G401 (cell line): ENCODE results near the gene MMP14. TPM values are rescaled to one million over a fixed set of nuclear protein-coding genes. Genes with fewer than 3 reads are reported as not detected.
A peak's percentile ranks its signal among the peaks of the same experiment; 100 is the strongest.
"Not testable (repeated sequence)": the region's sequence is repeated elsewhere in the genome, so short reads cannot be mapped to it uniquely, and the experiment has no call there.

Experiments
- DNase-seq: peaks from one replicate; pipeline ENCODE4 v3.0.0-alpha.2; 2015; ENCODE audit warnings: low spot score
- in situ Hi-C: cut with HindIII; loops from 2 replicates; pipeline ENCODE4 v1.10.0; 2016; ENCODE audit warnings: low sequenced_read_pairs, mixed read lengths
- total RNA-seq: library from RNA; depleted of rRNA; stranded (reverse); fragments of >200 nt; shearing (Covaris generic); gene quantifications from 2 replicates; pipeline ENCODE4 v1.2.3, GENCODE V29; 2014; rRNA removed

The MMP14 gene
- total RNA-seq, result 294 and 298 TPM in 2 replicates

DNA sequence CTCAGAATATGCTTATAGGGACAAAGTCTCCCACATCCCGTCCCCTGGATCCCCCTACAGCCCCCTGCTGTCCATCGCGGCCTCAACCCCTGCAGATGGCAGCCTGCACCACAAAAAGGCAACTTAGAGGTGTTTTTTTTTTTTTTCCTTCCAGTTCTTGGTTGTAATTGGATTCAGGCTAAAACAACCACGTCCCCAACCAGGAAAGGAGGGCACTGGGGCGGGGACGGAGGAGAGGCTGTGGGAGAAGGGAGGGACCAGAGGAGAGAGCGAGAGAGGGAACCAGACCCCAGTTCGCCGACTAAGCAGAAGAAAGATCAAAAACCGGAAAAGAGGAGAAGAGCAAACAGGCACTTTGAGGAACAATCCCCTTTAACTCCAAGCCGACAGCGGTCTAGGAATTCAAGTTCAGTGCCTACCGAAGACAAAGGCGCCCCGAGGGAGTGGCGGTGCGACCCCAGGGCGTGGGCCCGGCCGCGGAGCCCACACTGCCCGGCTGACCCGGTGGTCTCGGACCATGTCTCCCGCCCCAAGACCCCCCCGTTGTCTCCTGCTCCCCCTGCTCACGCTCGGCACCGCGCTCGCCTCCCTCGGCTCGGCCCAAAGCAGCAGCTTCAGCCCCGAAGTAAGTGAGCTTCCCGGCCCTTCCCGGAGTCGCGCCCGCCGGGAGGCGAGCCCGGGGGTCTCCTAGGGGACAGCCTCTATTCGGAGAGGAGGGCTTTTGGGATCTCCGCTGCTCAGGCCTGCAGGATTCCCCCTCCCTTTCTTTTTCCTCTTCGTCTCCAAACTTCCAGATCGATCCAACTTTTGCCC lies at the start of gene MMP14:
TSS of gene MMP14 (plus strand) at position 285 of the 813 bp plus-strand sequence. CDS start at position 518, 233 bp downstream.
- DNase-seq, result peak; percentile 63
- in situ Hi-C loops, result no loop called here

DNA sequence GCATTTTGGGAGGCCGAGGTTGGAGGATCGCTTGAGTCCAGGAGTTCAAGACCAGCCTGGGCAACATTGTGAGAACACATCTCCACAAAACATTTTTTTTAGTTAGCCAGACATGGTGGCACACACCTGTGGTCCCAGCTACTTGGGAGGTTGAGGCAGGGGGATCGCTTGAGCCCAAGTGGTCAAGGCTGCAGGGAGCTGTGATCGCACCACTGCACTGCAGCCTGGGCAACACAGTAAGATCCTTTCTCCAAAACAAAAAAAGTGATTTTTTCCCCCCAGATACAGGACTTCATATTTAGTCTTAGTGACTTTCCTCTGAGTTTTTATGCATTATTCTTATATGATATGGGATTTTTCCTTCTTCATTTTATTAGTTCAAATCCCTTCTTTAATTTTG lies 49.7 kb upstream of the MMP14 start:
- in situ Hi-C loops, result no loop called here

DNA sequence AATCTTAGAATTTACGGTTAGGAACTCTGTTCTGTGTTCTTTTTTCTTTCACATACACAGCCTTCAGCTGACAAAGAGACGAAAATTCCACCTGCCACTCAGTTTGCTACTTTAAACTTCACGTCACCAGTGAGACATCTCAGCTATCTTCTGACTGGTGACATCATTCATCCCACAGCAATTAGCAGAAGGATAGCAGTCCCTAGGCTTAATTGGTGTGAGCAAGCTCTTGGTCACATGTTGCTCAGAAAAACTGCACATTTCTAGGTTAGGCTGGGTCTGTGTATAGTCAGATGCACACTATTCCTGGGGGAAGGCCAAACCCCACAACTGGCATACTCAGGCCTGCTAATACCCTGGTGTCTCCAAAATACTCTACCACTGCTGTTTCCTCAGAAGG lies 45.1 kb upstream of the MMP14 start:
- DNase-seq, result no peak
- in situ Hi-C loops, result no loop called here

More for the DNA sequence above, 49.7 kb upstream of the MMP14 start:
- no peak for DNase-seq

DNA sequence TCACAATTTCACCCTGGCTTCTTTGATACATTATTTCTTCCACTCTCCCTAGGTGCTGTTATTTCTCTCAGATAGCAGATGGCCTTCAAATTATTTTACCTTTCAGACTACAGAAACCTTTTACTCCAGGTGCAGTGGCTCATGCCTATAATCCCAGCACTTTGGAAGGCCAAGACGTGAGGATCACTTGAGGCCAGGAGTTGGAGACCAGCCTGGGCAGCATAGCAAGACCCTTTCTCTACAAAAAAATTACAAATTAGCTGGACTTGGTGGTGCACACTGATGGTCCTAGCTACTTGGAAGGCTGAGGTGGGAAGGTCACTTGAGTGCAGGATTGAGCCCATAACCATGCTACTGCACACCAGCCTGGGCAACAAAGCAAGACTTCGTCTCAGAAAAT lies 44.2 kb upstream of the MMP14 start:
- DNase-seq, result no peak
- in situ Hi-C loops, result no loop called here

DNA sequence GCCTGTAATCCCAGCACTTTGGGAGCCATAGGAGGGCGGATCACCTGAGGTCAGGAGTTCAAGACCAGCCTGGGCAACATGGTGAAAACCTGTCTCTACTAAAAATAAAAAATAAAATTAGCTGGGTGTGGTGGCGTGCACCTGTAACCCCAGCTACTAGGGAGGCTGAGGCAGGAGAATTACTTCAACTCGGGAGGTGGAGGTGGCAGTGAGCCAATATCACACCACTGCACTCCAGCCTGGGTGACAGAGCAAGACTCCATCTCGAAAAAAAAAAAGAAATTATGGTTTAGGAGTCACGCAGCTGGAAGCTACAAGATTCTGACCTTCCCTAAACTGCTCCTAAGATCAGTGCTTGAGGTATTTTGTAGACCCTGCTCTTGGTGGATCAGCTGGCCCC lies 42.8 kb upstream of the MMP14 start:
- in situ Hi-C loops, result not testable (repeated sequence)

DNA sequence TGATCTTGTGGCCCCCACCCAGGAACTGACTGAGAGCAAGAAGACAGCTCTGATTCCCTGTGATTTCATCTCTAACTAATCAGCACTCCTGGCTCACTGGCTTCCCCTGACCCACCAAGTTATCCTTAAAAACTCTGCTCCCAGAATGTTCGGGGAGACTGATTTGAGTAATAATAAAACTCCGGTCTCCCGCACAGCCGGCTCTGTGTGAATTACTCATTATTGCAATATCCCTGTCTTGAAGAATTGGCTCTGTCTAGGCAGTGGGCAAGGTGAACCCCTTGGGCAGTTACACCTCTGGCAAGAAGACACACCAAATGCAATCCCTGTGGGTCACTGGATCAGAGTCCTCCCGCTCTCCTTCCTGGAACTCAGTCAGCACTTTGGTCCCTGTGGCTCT lies 42.4 kb upstream of the MMP14 start:
- in situ Hi-C loops, result no loop called here
- no peak for DNase-seq

More for the DNA sequence above, 42.8 kb upstream of the MMP14 start:
- DNase-seq, result not testable (repeated sequence)

DNA sequence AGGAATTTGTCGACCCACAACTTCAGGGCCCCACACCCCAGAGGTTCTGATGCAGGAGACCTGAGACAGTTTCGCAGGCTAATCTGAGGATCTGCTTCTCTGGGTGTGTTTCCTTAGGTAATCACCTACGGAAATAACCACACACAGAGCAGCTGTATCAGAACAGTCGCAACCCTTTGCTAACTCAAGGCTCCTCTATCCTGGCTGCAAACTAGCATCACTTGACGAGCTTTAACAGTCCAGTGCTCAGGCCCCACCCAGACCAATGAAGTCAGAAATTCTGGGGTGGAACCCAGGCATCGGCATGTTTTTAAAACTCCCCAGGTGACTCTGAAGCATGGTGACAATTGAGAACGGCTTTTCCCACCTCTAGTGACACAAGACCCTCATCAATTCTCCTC lies 41.8 kb upstream of the MMP14 start:
- in situ Hi-C loops, result no loop called here
- no peak for DNase-seq

DNA sequence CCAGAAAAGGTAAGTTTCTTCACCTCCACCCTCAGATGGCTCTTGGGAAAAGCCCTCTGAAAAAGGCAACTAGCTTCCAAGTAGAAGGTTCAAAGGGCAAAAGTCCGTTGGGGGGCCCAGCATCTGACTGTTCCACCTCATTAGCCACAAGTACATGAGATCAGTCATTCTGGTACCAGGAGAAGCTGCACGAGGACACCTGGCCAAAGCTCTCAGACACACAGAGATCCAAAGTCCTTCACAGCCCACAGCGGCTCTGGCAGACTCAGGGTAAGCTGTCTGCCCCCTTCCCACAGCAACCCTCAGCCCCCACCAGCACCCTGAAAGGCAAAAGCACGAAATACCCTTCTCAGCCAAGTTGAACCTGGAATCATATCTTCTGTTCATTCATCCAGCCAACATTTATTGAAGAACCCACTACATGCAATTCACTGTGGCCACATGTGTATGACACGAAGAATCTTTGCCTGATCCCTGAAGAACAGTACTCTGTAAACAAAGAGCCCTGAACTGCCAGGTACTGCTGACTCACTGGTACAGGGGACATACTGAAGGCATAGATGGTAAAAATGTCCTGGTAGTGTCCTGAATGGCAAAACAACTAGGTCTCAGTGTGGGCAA lies 40.2 kb upstream of the MMP14 start:
- DNase-seq, result no peak
- in situ Hi-C loops, result no loop called here

DNA sequence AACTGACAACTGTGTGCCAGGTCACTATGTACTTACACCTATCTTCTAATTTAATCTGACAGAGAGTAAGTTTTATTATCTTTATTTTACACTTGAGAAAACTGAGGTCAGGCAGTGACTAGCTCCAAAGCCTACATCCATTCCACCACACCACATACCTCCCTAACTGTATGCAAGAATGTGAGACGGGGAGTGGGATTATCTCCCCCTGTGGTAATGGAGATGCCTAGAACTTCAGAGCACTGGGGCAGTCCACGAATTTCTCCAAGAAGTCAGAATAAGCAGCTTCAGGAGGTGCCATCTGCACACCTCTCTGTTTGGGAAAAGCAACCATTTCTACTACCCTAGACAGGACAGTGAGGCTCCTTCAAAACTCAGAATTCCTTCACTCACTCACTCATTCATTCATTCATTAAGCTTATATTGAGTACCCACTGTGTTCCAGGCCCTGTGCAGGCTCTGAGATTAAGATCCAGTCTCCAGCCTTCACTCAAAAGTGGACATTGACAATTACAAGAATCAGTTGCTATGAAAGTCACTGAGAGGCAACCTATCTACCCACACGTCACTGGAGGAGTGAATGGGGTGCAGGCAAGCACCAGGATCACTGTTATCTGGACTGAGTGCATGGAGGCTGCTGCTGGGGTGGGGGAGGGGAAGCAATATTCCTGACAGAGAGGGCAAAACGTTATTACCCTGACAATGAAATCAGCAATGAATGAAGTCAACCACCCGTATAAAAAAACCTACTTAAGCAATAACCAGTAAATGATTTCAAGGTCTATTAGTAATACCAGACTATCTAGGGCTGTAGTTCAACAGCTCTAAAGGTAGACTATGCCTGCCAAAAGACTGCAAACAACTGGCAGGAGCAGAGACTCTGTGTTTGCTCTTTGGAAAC lies 39.1 kb upstream of the MMP14 start:
- DNase-seq, result no peak
- in situ Hi-C loops, result no loop called here

DNA sequence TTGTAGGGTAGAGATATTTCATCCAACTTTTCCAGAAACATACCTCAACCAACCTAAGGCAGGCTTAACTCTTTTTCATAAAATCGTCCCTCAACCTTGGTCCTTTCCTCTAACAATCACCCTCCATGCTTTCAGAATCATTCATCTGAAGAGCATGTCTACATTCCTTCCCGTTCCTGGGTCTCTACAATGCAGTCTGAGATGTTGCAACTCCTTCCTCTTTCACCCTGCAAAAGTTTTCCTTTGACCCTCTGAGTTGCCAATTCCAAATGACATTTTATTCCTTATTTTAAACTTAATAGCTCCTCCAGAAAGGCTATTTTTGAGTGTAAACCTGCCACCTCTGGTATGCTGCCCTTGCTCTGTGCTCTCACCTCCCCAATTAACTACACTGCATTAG lies 37.9 kb upstream of the MMP14 start:
- in situ Hi-C loops, result no loop called here
- DNase-seq, result no peak

DNA sequence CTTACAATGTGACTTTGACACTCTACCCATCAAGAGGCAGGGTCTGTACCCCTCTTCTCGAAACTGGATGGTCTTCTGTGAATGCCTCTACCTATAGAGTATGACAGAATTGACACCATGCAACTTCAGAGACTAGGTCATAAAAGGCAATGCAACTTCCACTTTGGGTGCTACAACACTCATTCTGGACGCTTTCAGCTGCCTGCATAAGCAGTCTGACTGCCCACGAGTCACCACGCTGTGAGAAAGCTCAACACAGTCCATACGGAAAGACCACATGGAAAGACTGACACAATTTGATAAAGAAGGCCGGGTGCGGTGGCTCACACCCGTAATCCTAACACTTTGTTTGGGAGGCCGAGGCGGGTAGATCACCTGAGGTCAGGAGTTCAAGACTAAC lies 36.0 kb upstream of the MMP14 start:
- no peak for DNase-seq
- in situ Hi-C loops, result no loop called here

DNA sequence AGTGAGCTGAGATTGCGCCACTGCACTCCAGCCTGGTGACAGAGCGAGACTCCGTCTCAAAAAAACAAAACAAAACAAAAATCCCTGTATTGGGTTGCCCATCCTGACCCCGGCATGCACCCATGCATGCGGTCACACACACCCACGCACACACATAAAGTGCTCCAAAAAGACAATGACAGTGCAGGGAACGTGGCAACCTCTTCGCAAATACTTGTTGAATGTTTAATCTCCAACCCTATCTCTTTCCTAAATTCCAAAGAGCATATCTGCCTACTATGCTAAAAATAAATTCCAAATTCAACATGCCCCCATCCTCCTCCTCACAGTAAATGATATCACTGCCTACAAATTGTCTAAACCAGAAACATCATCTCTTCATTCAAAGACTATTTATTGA lies 34.7 kb upstream of the MMP14 start:
- no peak for DNase-seq
- in situ Hi-C loops, result no loop called here

DNA sequence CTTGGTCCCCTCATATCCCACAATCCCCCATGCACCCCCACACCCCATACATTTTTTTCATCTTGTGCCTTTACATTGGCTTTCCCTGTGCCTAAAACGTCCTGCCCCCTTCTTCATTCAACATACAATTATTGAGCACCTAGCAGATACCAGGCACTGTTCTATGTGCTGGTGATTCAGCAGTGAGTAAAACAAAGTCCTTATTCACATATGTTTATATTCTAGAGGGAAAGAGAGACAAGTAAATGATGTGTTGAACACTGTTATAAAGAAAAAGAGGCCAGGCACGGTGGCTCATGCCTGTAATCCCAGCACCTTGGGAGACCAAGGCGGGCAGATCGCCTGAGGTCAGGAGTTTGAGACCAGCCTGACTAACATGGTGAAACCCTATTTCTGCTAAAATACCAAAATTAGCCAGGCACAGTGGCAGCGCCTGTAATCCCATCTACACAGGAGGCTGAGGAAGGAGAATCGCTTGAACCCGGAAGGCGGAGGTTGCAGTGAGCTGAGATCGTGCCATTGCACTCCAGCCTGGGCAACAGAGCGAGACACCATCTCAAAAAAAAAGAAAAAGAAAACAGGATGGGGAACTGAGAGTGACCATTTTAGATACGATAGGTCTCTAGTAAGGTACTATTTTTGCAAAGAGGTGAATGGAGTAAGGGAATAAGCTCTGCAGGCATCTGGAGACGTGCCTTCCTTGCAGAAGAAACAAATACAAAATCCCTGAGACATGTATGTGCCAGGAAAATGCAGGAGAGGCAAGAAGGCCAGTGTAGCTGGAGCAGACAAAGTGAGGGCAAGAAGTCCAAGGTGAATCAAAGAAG lies 33.3 kb upstream of the MMP14 start:
- in situ Hi-C loops, result no loop called here
- no peak for DNase-seq

DNA sequence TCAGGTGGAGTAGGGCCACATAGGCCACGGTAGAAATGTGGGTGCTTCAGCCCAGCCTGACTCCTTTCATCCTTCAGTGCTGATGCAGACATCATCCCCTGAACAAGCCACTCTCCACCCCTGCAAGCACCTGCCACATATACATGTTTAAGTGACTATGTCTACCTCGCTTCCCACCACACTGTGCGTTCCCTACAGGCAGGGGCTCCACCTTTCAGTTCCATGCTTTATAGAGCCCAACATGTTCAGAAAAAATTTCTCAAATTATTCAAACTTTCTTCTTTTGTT lies 32.8 kb upstream of the MMP14 start:
- in situ Hi-C loops, result no loop called here
- DNase-seq, result no peak

DNA sequence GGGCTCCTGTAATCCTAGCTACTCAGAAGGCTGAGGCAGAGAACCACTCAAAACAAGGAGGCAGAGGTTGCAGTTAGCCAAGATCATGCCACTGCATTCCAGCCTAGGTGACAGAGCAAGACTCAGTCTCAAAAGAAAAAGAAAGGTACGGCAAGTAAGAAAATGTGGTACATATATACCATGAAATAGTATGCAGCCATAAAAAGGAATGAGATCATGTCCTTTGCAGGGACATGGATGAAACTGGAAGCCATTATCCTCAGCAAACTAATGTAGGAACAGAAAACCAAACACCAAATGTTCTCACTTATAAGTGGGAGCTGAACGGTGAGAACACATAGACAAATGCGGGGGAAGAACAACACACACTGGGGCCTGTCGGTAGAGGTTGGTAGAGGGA lies 31.1 kb upstream of the MMP14 start:
- in situ Hi-C loops, result not testable (repeated sequence)

DNA sequence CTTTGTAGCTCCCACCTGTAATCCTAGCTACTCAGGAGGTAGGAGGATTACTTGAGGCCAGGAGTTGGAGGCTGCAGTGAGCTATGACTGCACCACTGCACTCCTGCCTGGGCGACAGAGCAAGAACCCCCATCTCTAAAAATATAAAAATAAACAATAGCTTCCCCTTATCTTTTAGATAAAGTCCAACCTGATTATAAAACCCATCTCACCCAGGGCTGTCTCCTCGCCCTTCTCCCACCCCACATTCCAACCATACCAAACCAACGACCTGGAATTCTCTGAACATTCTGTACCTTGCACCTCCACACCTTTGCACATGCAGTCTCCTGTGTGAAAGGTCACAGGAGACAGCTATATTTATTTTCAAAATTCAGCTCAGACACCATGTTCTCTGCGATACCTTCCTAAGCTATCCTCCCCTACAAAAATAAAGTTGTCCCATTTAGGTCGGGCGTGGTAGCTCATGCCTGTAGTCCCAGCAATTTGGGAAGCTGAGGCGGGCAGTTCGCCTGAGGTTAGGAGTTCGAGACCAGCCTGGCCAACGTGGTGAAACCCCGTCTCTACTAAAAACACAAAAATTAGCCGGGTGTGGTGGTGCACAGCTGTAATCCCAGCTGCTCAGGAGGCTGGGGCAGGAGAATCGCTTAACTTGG lies 28.8 kb upstream of the MMP14 start:
- DNase-seq, result no peak
- in situ Hi-C loops, result no loop called here

More for the DNA sequence above, 31.1 kb upstream of the MMP14 start:
- not testable (repeated sequence) for DNase-seq

DNA sequence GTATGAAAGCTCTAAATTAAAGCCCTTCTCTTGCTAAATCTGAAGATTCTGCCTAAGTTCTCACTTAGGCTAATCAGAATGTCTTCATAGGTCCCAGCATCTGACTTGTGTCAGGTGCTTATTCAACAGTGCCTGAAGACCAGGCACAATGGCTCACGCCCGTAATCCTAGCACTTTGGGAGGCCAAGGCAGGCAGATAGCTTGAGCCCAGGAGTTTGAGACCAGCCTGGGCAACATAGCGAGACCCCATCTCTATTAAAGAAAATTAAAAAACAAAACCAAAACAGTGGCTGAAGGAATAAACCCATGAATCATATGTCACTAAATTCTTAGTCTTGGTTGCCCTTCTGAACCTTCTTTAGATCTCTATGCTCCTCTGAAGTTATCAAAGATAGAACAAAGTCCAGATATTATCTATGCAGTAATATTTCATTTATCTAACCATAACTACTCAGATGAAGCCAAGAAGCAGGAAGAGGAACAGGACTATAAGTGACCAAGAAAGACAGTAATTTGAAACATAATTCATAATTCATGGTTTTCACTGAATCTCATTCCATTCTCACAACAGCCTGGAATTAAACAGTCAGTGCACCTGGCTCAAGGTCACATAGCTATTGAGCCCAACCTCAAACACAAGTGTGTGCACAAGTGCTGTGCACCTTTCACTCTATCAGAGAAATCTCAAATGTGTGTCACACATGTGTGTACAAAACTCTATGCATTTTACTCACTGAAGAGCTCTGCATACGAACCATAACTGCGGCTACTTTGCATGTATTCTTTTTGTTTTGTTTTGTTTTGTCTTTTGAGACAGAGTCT lies 27.8 kb upstream of the MMP14 start:
- DNase-seq, result no peak
- in situ Hi-C loops, result no loop called here

DNA sequence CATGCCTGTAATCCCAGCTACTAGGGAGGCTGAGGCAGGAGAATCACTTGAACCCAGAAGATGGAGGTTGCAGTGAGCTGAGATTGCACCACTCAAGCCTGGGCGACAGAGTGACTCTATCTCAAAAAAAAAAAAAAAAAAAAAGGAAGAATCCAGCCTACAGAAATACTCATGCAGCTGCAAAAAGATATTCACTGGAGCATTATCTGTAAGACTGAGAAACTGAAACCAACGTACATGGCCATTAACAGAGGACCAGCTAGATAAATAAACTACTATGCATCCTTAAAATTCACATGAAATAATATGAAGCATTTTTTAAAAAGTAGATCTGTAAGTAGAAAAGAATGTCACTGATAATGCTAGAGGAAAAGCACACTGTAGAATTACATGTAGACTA lies 24.7 kb upstream of the MMP14 start:
- DNase-seq, result no peak

More for the DNA sequence above, 24.7 kb upstream of the MMP14 start:
- in situ Hi-C loops, result no loop called here
